T follicular helper cell (primary cell): ENCODE results near the gene COA8.
A peak's percentile ranks its signal among the peaks of the same experiment; 100 is the strongest.
"Not testable (repeated sequence)": the region's sequence is repeated elsewhere in the genome, so short reads cannot be mapped to it uniquely, and the experiment has no call there.

Source experiments
- DNase-seq: peaks from one replicate; pipeline ENCODE4 v3.0.0-alpha.2; 2020; ENCODE audit warnings: low read depth

The COA8 gene

DNA sequence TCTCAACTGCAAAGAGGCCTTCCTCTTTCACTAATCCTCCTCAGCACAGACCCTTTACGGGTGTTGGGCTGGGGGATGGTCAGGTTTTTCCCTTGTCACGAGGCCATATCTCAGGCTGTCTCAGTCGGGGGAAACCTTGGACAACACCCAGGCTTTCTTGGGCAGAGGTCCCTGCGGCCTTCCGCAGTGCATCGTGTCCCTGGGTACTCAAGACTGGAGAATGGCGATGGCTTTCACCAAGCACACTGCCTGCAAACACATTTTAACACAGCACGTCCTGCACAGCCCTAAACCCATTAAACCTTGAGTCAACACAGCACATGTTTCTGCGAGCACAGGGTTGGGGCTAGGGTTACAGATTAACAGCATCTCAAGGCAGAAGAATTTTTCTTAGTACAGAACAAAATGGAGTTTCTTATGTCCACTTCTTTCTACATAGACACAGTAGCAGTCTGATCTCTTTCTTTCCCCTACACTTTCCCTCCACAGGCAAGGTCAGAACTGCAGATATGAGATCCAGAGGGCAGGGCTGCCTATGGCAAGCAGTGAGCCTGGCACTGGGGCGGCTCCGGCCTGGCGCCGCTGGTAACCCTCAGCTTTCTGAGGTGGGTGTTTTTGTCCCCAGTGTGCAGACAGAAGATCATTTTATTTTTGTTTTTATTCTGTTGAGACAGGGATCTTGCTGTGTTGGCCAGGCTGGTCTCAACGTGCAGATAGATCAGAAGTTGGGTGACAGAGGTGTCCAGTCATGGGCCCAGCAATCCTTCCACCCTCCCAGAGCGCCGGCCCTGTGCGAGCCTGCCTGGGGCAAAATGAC, 37.1 kb upstream of the COA8 start:
- DNase-seq = not testable (repeated sequence)

GRCh38 chr14:103526247-103526913, 36.4 kb upstream of the COA8 start:
- no peak for DNase-seq

GRCh38 chr14:103526914-103527248, 35.9 kb upstream of the COA8 start:
- no peak for DNase-seq

DNA sequence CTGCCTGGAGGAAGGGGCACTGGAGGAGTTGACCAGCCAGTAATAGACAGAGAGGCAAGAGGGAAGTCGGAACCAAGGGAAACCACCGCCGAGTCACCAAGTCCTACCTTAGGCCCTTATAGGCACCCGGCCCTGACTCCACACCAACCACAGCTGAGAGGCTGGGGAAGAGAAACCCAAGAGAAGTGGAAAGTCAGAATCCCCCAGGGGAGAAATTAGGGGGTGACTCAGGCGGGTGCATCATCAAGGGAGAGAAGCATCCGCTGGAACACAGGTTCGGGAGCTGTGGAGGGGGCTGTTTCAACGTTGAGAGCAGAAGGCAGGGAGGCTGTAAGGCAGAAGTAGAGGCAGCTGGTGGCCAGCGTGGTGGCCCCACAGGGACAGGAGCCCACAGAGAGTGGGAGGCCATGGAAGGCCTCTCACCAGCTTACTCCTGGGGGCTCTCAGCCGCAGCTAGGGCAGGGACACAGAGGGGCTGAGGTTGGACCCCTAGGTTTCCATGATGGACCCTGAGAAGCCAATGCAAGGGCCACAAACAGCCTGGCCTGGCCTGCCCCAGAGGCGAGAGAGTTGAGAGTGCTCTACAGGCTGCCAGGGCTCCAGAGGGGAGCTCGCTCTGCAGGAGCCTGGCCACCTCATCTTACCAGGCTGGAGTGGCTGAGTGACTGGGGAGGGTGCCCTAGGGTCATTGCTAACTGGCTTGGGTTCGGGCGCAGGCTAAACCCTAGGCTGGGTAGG, 35.2 kb upstream of the COA8 start:
- DNase-seq = no peak

DNA sequence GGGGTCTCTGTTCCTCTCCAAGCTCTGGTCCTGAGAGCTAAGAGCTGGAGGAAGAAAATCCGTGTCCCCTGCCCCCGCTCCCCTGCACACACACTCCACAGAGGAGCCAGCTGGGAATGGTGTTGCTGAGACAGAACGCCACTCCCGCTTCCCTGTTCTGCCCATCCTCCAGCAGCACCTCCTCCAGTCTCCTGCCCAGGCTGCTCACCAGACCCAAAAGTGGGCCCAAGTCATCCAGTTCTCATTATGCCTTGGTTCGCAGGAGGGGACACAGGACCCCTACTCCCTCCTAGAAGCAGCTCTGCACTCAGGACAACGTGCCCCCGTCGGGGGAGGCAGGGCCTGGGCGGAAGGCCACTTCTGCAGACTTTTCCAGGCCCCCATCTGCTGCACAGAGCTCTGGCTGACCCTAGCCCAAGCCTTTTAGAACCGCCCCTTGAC, 34.6 kb upstream of the COA8 start:
- no peak for DNase-seq

GRCh38 chr14:103528587-103529382, 34.0 kb upstream of the COA8 start, which contains the start of gene TRMT61A:
TSS of gene TRMT61A (plus strand) at chr14:103529196. CDS start at chr14:103529979, 783 bp downstream.
- peak; percentile 70 for DNase-seq

- DNase-seq = no peak
Observed at GRCh38 chr14:103529383-103530365, 33.1 kb upstream of the COA8 start.

DNA sequence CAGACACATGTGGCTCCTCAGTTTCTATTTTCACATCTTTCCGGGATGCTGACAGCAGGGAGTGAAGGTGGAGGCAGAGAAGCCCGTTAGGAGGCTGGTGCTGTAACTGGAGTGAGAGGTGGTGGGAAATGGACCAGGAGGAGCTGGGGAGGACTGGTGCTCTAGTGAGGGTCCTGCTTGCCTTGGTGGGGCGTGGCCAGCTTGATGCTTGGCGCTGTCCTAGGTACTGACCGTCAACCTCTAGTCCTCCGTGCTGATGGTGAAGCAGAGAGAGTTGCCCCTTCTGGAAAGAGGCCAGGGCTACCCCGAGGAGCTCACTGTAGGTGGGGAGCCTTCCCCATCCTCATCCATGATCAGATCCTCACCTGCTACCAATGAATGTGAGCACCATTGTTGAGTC, 32.4 kb upstream of the COA8 start:
- DNase-seq = no peak

DNA sequence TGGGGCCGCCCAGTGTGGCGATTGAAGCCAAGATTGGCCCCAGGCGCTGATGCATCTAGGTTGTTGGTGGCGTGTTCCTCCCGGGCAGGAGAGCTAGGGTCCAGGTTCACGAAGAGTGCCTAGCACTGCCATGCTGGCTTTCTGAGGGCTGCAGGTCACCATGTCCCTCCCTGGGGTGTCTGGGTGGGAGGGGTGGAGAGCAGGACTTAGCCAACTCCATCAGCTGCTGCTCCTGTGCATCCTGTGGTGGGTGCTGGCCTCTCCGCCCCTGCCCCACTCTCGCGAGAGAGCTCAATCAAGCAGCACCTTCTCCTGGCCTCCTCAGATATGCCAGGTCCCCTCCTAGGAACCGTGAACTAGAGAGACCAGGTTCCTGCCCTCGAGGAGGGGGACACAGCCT, 31.9 kb upstream of the COA8 start:
- DNase-seq = no peak

- DNase-seq = no peak
Observed at GRCh38 chr14:103531421-103532215, 31.1 kb upstream of the COA8 start.

GRCh38 chr14:103532216-103533136, 30.3 kb upstream of the COA8 start:
- DNase-seq = no peak

DNA sequence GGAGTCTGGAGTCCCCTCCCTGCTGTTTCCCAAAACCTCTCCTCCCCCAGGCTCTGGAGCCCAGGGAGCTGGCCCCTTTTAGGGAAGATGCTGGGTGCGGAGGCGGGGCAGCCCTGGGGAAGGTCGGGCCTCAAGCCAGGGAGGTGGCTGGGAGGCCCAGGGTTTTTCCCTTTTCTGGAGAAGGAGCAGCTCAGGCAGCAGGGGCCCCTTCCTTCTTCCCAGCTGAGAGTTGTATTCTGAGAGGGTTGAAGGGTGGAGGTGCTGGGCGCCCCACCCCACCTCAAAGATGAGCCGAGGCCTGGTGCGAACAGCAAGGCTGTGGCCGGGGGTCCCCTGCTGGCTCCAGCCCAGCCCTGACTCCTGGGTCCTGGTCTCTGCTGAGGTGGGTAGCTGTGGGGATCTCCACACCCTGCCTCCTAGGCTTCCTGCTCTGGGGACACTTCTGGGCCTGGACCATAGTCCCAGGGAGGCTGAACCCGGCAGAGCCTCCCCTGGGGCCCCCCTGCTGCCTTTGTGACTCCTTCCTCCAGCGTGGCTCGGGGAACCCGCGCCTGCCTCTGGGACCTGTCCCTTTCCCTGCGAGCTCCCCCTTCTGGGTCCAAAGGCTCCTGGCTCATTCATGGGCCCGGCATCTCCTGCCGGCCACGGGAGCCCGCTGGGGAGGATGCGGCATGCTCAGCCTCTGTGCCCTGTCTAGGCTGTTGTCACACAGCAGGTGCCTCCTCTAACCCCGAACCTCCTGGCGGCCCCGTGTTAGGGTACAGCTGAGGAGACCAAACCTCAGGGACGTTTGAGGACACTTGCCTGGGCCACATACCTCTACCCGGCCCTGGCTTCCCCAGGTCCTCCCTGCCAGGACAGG, 29.4 kb upstream of the COA8 start:
- DNase-seq = no peak

DNA sequence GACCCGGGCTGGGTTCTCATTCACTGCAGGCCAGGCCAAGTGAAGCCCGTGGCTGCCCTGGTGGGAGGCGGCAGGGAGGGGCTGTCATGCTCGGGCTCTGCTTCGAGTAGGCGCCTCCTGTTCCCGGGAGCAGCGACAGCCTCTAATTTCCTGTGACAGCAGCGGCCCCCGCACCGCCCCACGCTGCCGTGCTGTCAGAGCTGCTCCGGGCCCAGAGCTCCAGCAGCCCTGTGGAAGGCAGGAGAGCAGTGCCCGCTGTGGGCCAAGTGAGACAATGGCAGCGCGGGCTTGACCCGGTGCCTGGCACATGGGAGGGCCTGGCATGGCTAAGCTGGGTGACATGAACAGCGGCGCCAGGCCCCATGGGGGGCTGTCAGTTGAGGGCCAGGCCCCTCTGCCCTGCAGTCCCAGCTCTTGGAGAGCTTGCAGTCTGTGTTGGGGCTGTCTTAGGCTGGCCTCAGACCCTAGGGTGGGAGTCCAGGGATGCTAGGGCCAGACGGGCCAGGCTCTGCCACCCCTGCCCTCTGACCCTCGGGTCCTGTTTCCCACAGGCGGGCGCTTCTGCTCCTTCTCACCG, 28.7 kb upstream of the COA8 start:
- DNase-seq = no peak

DNA sequence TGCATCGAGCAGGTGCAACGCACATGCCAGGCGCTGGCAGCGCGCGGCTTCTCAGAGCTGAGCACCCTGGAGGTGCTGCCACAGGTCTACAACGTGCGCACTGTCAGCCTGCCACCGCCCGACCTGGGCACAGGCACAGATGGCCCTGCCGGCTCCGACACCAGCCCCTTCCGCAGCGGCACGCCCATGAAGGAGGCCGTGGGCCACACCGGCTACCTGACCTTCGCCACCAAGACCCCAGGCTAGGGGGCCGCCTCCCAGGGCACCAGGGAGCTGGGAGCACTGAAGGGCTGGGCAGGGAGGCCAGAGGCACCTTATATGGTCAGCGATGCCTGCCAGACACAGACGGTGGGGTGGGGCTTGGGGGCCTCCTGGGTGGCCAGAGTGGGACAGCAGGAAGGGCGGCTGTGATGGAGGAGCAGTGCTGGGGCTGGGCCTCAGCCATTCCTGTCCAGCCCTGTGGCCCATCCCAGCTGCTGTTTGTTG, 28.1 kb upstream of the COA8 start:
- DNase-seq = no peak

DNA sequence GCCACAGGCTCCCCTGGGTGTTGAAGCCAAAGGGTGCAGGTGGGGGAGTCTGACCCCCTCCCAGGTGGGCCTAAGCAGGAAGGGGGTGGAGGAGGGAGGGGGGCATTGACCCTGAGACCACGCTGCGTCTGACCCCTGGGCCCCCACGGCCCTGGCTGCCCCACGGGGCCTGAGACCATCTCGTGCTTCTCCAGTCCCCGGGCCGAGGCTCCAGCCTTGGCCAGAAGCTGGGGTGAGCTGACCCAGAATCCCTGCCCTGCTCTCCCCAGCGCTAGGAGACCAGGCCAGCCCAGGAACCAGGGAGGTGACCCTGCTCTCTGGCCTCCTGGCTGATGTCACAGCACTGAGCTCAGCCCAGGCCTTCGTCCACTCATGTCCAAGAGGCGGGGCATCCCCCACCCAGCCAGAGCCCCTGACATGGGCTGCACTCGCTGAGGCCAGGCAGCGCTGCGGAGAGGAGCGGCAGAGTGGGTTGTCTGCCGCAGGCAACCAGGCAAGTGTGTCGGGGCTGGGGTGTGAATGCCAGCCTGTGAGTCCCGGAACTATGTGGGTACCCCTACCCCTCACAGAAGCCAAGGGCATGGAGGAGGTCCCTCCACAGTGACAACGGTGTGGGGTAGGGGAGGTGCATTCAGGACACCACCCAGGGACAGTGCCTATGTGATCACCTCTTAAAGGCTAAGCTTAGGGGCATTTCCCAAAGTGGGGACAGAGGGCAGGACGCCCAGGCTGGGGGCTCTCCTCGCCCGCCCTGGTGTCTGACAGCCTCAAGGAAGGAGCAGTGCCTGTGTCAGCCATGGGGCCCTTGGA, 27.5 kb upstream of the COA8 start:
- no peak for DNase-seq

DNA sequence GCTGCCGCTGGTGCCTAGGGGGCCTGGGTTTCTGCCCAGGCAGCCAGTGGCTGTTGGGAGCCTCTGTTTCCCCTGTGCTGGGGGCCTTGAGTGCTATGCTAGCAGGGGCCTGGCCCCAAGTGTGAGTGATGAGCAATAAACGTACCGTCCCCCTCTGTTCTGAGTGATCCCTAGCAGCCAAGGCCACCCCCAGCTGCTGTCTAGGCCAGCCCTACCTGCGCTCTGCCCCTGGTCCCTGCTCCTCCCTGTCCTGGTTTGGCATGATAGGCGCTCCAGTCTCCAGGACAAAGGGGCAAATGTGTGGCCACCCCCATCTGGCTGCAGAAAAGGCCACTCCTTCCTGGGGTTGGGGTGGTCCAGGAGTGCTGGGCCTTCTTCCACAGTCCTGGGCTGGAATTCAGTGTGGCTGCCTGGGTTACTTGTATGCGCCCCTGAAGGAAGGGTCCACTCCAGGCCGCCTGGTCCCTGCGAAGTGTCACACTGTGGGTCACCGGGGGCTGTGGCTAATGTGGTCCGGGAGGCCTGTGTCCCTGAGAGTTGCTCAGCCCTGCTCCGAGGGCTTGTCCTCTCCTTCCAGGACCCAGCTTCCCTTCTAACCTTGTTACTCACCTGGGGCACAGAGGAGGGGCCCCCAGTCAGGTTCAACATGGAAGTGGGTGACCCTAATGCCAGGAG, 26.7 kb upstream of the COA8 start:
- DNase-seq = no peak
